ENCODE results near the gene CTNNA1.

DNA sequence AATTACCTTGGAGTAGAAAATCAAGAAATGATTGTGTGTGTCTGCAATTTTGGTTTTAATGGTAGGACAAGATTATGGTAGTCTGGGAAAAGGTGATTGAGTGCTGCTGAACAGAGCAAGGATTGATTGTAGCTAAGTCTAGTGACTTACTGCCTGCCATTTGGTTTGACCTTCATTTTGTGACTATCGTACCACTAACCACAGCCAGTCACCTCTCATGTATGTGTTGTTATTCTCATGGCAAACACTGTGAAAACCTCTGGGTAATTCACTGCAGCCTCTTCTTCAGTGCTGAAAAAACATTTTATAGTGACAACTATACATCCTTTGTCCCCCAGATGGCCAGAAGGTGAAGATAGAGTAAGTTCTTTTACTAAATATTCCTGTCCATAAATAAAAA is 37.5 kb downstream of the CTNNA1 start:
- TF ChIP-seq, protein P1, sequence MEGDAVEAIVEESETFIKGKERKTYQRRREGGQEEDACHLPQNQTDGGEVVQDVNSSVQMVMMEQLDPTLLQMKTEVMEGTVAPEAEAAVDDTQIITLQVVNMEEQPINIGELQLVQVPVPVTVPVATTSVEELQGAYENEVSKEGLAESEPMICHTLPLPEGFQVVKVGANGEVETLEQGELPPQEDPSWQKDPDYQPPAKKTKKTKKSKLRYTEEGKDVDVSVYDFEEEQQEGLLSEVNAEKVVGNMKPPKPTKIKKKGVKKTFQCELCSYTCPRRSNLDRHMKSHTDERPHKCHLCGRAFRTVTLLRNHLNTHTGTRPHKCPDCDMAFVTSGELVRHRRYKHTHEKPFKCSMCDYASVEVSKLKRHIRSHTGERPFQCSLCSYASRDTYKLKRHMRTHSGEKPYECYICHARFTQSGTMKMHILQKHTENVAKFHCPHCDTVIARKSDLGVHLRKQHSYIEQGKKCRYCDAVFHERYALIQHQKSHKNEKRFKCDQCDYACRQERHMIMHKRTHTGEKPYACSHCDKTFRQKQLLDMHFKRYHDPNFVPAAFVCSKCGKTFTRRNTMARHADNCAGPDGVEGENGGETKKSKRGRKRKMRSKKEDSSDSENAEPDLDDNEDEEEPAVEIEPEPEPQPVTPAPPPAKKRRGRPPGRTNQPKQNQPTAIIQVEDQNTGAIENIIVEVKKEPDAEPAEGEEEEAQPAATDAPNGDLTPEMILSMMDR (IDR thresholded peaks at IDR 0.05), result no peak
- no peak for TF ChIP-seq POLR2A (IDR thresholded peaks at IDR 0.05)

Data from body of pancreas (tissue), 4 donors.